Measurements from ENCODE around the gene CYP46A1.

DNA sequence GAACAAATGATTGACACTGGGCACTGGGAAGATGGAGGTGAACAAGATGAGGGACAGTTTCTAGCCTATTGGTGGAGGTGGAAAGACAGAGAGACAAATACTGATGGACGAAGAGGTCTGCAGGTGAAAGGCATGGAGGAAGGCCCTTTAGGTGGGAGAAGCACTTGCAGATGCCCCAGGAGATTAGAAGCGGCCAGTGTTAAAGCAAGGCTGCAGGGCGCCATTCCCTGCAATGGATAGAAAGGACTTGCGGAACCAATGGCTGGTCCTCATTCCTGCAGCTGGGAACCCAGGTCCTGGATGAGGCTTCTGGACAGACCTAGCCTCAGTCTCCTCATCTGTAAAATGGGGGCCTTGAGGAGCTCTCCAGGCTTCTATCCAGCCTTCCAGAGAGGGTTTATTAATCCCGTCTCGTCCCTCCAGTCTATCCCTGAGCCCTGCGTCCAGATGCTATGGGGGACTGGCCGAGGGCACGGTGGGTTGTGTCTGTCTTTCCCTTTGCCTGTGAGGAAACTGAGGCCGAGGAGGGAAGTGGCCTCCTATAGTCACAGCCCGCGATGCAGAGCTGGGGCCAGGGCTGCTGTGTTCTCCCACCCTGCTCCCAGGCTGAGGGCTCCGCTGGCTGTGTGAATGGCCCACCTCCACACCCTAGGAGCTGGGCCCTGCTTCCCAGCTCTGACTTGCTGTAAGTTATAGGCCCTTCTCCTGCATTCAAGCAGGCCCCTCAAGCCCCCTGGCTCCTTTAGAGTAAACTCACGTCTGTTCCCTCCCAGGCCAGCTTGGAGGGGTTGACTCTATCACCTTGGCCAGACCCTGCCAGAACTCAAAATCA, 33.0 kb downstream of the CYP46A1 start:
- TF ChIP-seq EZH2phosphoT487 (IDR thresholded peaks at IDR 0.05; ENCODE audit: insufficient read depth, low read depth) (no peak), EZH2 (IDR thresholded peaks at IDR 0.05; ENCODE audit: insufficient read depth, poor library complexity, severe bottlenecking) (no peak)

Measured in GM23248 (cell line).